Gastrocnemius medialis (tissue), 4 donors: ENCODE measurements around the gene GCLM. TPM values are rescaled to one million over a fixed set of nuclear protein-coding genes. Genes with fewer than 3 reads are reported as not detected.

Experiments used
- ATAC-seq, 2 donors: fragments of 150-250 bp; one replicate each; pipeline ENCODE4 v1.9.1; 2016
- DNase-seq, 2 donors: peaks; one replicate each; pipeline ENCODE4 v3.0.0-alpha.2; 2019
- H3K27ac ChIP-seq, 4 donors: fragments of 200-600 bp; sonication (generic); 1 replicate in 1 of 4; 2 replicates in 3 of 4; pipeline ENCODE4 v1.5.1; 2016 to 2018; ENCODE audit warnings: mild to moderate bottlenecking in 2 of 4, moderate library complexity in 1 of 4
- H3K27me3 ChIP-seq, 3 donors: fragments of 200-600 bp; sonication (generic) in 2 of 3; 1 replicate in 1 of 3; 2 replicates in 2 of 3; pipeline versions ENCODE4 v1.5.1 to v1.6.0; 2016 to 2019; ENCODE audit warnings: mild to moderate bottlenecking in 1 of 3, moderate library complexity in 1 of 3
- H3K36me3 ChIP-seq, 2 donors: fragments of 200-600 bp; sonication (generic) in 1 of 2; one replicate each; pipeline ENCODE4 v1.5.1; 2017 to 2018
- H3K4me1 ChIP-seq, 2 donors: fragments of 200-600 bp; sonication (generic) in 1 of 2; one replicate each; pipeline ENCODE4 v1.5.1; 2016 to 2017; ENCODE audit warnings: mild to moderate bottlenecking in 2 of 2
- H3K4me3 ChIP-seq, 4 donors: fragments of 200-600 bp; sonication (generic) in 3 of 4; 1 replicate in 1 of 4; 2 replicates in 3 of 4; pipeline ENCODE4 v1.5.1; 2016 to 2019; ENCODE audit warnings: mild to moderate bottlenecking in 2 of 4
- H3K9me3 ChIP-seq, 3 donors: fragments of 200-600 bp; sonication (generic) in 2 of 3; 1 replicate in 1 of 3; 2 replicates in 2 of 3; pipeline ENCODE4 v1.5.1; 2016 to 2019
- CTCF ChIP-seq, 5 experiments: fragments of 450-650 bp in 3 of 5; fragments of 200-600 bp in 2 of 5; sonication (generic) in 2 of 5; IDR thresholded peaks in 4 of 5; conservative IDR thresholded peaks in 1 of 5; 1 replicate in 4 of 5; 2 replicates in 1 of 5; pipeline ENCODE4 v1.5.1; 2016 to 2019; ENCODE audit warnings: antibody characterized with exemption in 5 of 5, mild to moderate bottlenecking in 3 of 5, moderate library complexity in 3 of 5
- POLR2A ChIP-seq, 2 donors: fragments of 450-650 bp; IDR thresholded peaks; one replicate each; pipeline ENCODE4 v1.6.1; 2017; ENCODE audit warnings: antibody characterized with exemption in 2 of 2, mild to moderate bottlenecking in 2 of 2, moderate library complexity in 2 of 2
- in situ Hi-C, 4 donors: fragments of 200-750 bp; cut with MboI; loops; one replicate each; pipeline versions ENCODE4 v1.15.0 to v1.8.0; 2017; ENCODE audit warnings: low sequenced_read_pairs in 4 of 4
- intact Hi-C: fragments of 100-400 bp; cut with DNase I; formaldehyde crosslinking; loops from one replicate; pipeline ENCODE4 v1.15.1; 2023; ENCODE audit warnings: low total_unique reads
- total RNA-seq, 4 donors: library from RNA; depleted of rRNA; stranded (reverse); fragments of >200 nt; gene quantifications; one replicate each; pipeline versions ENCODE4 v1.1.0 to v1.2.3, GENCODE V29; 2016

GCLM gene
- total RNA-seq, 4 donors from 2014 or later = 20.9 to 26.7 (median 24.1) TPM

- H3K36me3 ChIP-seq = peaks cover 0 to 72% of the 10 kb centered on the region in 2 donors
- H3K4me3 ChIP-seq = no peak overlapping the region
- no peak for DNase-seq
- no peak for ATAC-seq
- peaks cover 0 to 6% of the 10 kb centered on the region in 2 donors for H3K4me1 ChIP-seq
- no peaks in the 10 kb centered on the region for H3K27me3 ChIP-seq
- no peak for TF ChIP-seq CTCF (IDR thresholded peaks at IDR 0.05 in 4 of 5, conservative IDR thresholded peaks at IDR 0.05 in 1 of 5)
- no peak for TF ChIP-seq POLR2A (IDR thresholded peaks at IDR 0.05)
- no peak overlapping the region for H3K27ac ChIP-seq
- no peaks in the 10 kb centered on the region for H3K9me3 ChIP-seq
- in situ Hi-C loops = no loop called here
- intact Hi-C loops = no loop called here
Measured at GRCh38 chr1:93899543-93900207, 9.6 kb downstream of the GCLM start.

GRCh38 chr1:93888900-93889299 lies 20.3 kb downstream of the GCLM start:
- no peak overlapping the region for H3K27ac ChIP-seq
- no peak overlapping the region for H3K4me3 ChIP-seq
- in situ Hi-C loops = no loop called here
- no peaks in the 10 kb centered on the region for H3K9me3 ChIP-seq
- DNase-seq (no peak), ATAC-seq (no peak)
- intact Hi-C loops = no loop called here
- H3K27me3 ChIP-seq = no peaks in the 10 kb centered on the region
- no peaks in the 10 kb centered on the region for H3K4me1 ChIP-seq
- TF ChIP-seq CTCF (IDR thresholded peaks at IDR 0.05 in 4 of 5, conservative IDR thresholded peaks at IDR 0.05 in 1 of 5) = no peak
- no peak for TF ChIP-seq POLR2A (IDR thresholded peaks at IDR 0.05)
- H3K36me3 ChIP-seq = peaks cover 4 to 69% of the 10 kb centered on the region in 2 donors

GRCh38 chr1:93882269-93882668 lies 27.0 kb downstream of the GCLM start:
- no peak for TF ChIP-seq CTCF (IDR thresholded peaks at IDR 0.05 in 4 of 5, conservative IDR thresholded peaks at IDR 0.05 in 1 of 5)
- TF ChIP-seq POLR2A (IDR thresholded peaks at IDR 0.05) = no peak
- in situ Hi-C loops = no loop called here
- no peak overlapping the region for H3K4me3 ChIP-seq
- ATAC-seq = no peak
- peaks cover 0 to 8% of the 10 kb centered on the region in 2 donors for H3K36me3 ChIP-seq
- no peak overlapping the region for H3K27ac ChIP-seq
- peaks cover 15 to 17% of the 10 kb centered on the region in 2 donors for H3K4me1 ChIP-seq
- H3K27me3 ChIP-seq = no peaks in the 10 kb centered on the region
- intact Hi-C loops = no loop called here
- DNase-seq = no peak
- no peaks in the 10 kb centered on the region for H3K9me3 ChIP-seq

- DNase-seq (no peak), ATAC-seq (no peak)
- in situ Hi-C loops = no loop called here
- H3K36me3 ChIP-seq = peaks cover 0 to 14% of the 10 kb centered on the region in 2 donors
- H3K27ac ChIP-seq = no peak overlapping the region
- H3K9me3 ChIP-seq = no peaks in the 10 kb centered on the region
- intact Hi-C loops = no loop called here
- H3K4me3 ChIP-seq = no peak overlapping the region
- H3K4me1 ChIP-seq = peaks cover 30% of the 10 kb centered on the region in 2 donors
- no peaks in the 10 kb centered on the region for H3K27me3 ChIP-seq
- TF ChIP-seq POLR2A (IDR thresholded peaks at IDR 0.05) = no peak
- TF ChIP-seq CTCF (IDR thresholded peaks at IDR 0.05 in 4 of 5, conservative IDR thresholded peaks at IDR 0.05 in 1 of 5) = no peak
Measured at GRCh38 chr1:93880731-93881130, 28.5 kb downstream of the GCLM start.
